ENCODE measurements around the gene ACO2. TPM values are rescaled to one million over a fixed set of nuclear protein-coding genes. Genes with fewer than 3 reads are reported as not detected.
"Not testable (repeated sequence)": the region's sequence is repeated elsewhere in the genome, so short reads cannot be mapped to it uniquely, and the experiment has no call there.

The ACO2 gene
- total RNA-seq, 4 donors from 2014 or later = 164 to 351 (median 255) TPM

DNA sequence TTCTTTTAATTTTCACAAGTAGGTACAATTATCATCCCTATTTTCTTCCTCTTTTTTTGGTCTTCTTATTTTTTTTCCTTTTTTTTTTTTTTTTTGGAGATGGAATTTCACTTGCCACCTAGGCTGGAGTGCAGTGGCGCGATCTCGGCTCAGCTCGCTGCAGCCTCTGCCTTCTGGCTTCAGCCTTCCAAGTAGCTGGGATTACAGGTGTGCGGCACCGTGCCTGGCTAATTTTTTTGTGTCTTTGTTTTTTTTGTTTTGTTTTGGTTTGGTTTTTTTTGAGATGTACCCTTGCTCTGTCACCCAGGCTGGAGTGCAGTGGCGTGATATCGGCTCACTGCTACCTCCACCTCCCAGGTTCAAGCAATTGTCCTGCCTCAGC, 39.0 kb upstream of the ACO2 start:
- in situ Hi-C loops (cut with MboI; ENCODE audit: low pct_ligation_motif_present in 1 of 4, low pct_unique_long_range_greater_than_20kb in 1 of 4, low sequenced_read_pairs in 3 of 4) = no loop called here
- DNase-seq = no peak
- intact Hi-C loops (cut with DNase I; ENCODE audit: low total_unique reads) = no loop called here
- Histone ChIP-seq H3K9me3 (no peaks in the 10 kb centered on the region), H3K4me1 (peaks cover 0 to 4% (median 0%) of the 10 kb centered on the region in 4 donors), H3K36me3 (peaks cover 0 to 18% (median 4%) of the 10 kb centered on the region in 4 donors), H3K27ac (no peak overlapping the region), H3K4me3 (no peak overlapping the region), H3K27me3 (no peaks in the 10 kb centered on the region)
- 96 to 98% methylated on average over 5 to 8 of the region's 8 CpGs for WGBS, 2 donors (ENCODE audit: low coverage in 1 of 2)
- TF ChIP-seq EP300 (IDR thresholded peaks at IDR 0.05; ENCODE audit: low read depth) (no peak), POLR2A (IDR thresholded peaks at IDR 0.05) (no peak), POLR2AphosphoS5 (IDR thresholded peaks at IDR 0.05) (no peak)
- TF ChIP-seq, protein P1, sequence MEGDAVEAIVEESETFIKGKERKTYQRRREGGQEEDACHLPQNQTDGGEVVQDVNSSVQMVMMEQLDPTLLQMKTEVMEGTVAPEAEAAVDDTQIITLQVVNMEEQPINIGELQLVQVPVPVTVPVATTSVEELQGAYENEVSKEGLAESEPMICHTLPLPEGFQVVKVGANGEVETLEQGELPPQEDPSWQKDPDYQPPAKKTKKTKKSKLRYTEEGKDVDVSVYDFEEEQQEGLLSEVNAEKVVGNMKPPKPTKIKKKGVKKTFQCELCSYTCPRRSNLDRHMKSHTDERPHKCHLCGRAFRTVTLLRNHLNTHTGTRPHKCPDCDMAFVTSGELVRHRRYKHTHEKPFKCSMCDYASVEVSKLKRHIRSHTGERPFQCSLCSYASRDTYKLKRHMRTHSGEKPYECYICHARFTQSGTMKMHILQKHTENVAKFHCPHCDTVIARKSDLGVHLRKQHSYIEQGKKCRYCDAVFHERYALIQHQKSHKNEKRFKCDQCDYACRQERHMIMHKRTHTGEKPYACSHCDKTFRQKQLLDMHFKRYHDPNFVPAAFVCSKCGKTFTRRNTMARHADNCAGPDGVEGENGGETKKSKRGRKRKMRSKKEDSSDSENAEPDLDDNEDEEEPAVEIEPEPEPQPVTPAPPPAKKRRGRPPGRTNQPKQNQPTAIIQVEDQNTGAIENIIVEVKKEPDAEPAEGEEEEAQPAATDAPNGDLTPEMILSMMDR (IDR thresholded peaks at IDR 0.05) = no peak

DNA sequence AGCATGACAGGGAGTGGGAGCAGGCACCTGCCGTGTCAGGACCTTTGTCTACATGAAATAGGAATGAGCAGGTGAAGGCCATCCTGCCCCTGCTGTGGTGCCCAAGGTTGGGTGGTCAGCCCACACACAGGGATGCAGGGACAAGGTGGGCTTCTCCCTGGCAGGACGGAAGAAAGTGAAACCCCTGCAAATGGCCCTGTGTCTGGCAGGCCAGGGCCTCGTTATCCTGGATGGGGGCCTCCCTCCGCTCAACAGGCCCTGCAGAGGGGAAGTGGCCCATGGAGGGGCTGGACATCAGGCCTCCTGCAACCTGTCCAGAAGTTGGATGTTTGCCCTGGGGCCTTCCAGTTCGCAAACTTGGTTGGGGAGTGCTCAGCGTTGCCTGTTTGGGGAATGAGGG, 37.3 kb upstream of the ACO2 start:
- peaks cover 0 to 10% (median 0%) of the 10 kb centered on the region in 4 donors for H3K4me1 ChIP-seq
- no peak overlapping the region for H3K4me3 ChIP-seq
- TF ChIP-seq POLR2AphosphoS5 (IDR thresholded peaks at IDR 0.05) = no peak
- TF ChIP-seq, protein P1 (IDR thresholded peaks at IDR 0.05) = no peak
- no peak for TF ChIP-seq POLR2A (IDR thresholded peaks at IDR 0.05)
- no peak for TF ChIP-seq EP300 (IDR thresholded peaks at IDR 0.05; ENCODE audit: low read depth)
- no peaks in the 10 kb centered on the region for H3K27me3 ChIP-seq
- H3K9me3 ChIP-seq = no peaks in the 10 kb centered on the region
- WGBS, 2 donors (ENCODE audit: low coverage in 1 of 2) = 88% methylated on average over 6 of the region's 6 CpGs; no CpG with 5 or more reads in 1 of the 2 donors
- intact Hi-C loops (cut with DNase I; ENCODE audit: low total_unique reads) = no loop called here
- no peak overlapping the region for H3K27ac ChIP-seq
- no peak for DNase-seq
- in situ Hi-C loops (cut with MboI; ENCODE audit: low pct_ligation_motif_present in 1 of 4, low pct_unique_long_range_greater_than_20kb in 1 of 4, low sequenced_read_pairs in 3 of 4) = no loop called here
- H3K36me3 ChIP-seq = peaks cover 0 to 30% (median 11%) of the 10 kb centered on the region in 4 donors

DNA sequence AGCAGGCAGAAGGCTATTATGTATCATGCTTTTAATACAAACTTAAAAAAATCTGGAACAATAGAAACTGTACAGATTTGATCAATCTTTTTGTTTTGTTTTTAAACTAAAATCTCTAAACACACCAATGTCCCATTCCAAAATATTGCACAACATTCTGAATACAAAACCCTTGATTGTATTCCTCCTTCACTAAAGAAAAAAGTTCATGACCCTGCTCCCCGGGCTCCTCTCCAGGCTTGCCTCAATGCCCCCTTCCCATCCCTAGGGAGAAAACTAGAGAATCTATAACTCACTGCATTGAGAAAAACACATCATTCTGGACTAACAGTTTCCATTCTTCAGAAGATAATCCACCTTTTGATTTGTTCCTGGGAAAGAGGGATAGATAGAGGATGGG, 35.4 kb upstream of the ACO2 start:
- H3K27ac ChIP-seq; intact Hi-C loops (cut with DNase I; ENCODE audit: low total_unique reads); DNase-seq; H3K9me3 ChIP-seq; H3K4me3 ChIP-seq; H3K27me3 ChIP-seq; in situ Hi-C loops (cut with MboI; ENCODE audit: low pct_ligation_motif_present in 1 of 4, low pct_unique_long_range_greater_than_20kb in 1 of 4, low sequenced_read_pairs in 3 of 4): not testable (repeated sequence)
- Histone ChIP-seq H3K36me3 (peaks cover 0 to 39% (median 16%) of the 10 kb centered on the region in 4 donors), H3K4me1 (peaks cover 0 to 10% (median 0%) of the 10 kb centered on the region in 4 donors)
- 80 to 81% methylated on average over 1 of the region's 1 CpG for WGBS, 2 donors (ENCODE audit: low coverage in 1 of 2)

DNA sequence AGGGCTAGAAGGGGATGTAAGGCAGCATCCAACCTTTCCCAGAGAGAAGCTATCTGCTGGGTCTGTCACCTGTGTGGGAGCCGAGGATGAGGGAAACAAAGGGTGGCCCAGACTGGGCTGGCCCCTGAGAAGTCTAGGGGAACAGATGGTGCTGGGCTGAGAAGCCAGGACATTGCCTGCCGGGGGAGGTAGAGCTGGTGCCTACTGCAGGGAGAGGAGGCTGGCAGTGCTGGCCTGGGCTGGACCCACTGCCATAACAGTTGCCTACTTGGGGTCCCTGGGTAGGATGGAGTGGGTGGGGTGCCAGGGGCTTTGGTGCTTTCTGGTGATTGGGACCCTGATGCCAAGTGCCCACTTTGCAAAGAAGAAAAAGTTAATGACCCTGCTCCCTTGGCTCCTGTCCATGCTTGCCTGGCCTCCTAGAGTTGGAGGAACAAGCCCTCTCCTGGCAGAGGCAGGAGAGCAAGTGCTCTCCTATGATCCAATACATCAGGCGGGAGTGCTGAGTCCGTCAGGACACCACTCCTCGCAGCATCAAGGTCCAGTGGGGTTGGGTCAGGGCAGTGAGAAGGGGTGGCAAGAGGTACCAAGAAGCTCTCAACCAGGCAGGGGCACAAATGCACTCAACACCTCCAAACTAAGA, 34.4 kb upstream of the ACO2 start:
- H3K4me3 ChIP-seq; DNase-seq; H3K9me3 ChIP-seq; H3K27me3 ChIP-seq; intact Hi-C loops (cut with DNase I; ENCODE audit: low total_unique reads); in situ Hi-C loops (cut with MboI; ENCODE audit: low pct_ligation_motif_present in 1 of 4, low pct_unique_long_range_greater_than_20kb in 1 of 4, low sequenced_read_pairs in 3 of 4): not testable (repeated sequence)
- peaks cover 0 to 39% (median 16%) of the 10 kb centered on the region in 4 donors for H3K36me3 ChIP-seq
- H3K4me1 ChIP-seq = peaks cover 0 to 18% (median 6%) of the 10 kb centered on the region in 4 donors
- peak overlapping the region in 2 of 4 donors; percentile 12 to 30 for H3K27ac ChIP-seq
- 89% methylated on average over 5 of the region's 5 CpGs; no CpG with 5 or more reads in 1 of the 2 donors for WGBS, 2 donors (ENCODE audit: low coverage in 1 of 2)

DNA sequence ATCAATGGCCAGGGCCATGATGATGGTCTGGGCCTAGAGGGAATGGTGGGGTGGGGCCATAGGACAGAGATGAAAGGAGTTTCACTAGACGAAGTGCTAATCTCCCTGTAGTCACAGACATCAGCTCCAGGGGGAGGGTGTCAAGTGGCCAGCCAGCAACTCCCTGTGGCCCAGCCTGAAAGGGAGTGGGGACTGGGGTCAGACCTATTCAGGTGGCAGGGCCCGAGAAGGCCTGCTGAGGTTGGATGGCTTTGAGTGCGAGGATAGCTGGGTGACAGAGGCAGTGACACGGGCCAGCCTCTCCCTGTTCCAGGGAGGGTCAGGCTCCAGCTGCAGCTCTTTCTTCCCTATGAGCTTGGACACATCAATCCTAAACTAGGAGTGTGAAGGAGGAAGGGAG, 33.4 kb upstream of the ACO2 start:
- DNase-seq = no peak
- in situ Hi-C loops (cut with MboI; ENCODE audit: low pct_ligation_motif_present in 1 of 4, low pct_unique_long_range_greater_than_20kb in 1 of 4, low sequenced_read_pairs in 3 of 4) = no loop called here
- Histone ChIP-seq H3K9me3 (no peaks in the 10 kb centered on the region), H3K4me3 (no peak overlapping the region), H3K4me1 (peaks cover 0 to 26% (median 6%) of the 10 kb centered on the region in 4 donors), H3K27ac (no peak overlapping the region), H3K36me3 (peaks cover 0 to 39% (median 18%) of the 10 kb centered on the region in 4 donors), H3K27me3 (no peaks in the 10 kb centered on the region)
- TF ChIP-seq EP300 (IDR thresholded peaks at IDR 0.05; ENCODE audit: low read depth) = no peak
- no peak for TF ChIP-seq POLR2AphosphoS5 (IDR thresholded peaks at IDR 0.05)
- 60 to 61% methylated on average over 1 to 4 of the region's 4 CpGs for WGBS, 2 donors (ENCODE audit: low coverage in 1 of 2)
- intact Hi-C loops (cut with DNase I; ENCODE audit: low total_unique reads) = no loop called here
